Measurements from ENCODE around the gene CIAO2A.

DNA sequence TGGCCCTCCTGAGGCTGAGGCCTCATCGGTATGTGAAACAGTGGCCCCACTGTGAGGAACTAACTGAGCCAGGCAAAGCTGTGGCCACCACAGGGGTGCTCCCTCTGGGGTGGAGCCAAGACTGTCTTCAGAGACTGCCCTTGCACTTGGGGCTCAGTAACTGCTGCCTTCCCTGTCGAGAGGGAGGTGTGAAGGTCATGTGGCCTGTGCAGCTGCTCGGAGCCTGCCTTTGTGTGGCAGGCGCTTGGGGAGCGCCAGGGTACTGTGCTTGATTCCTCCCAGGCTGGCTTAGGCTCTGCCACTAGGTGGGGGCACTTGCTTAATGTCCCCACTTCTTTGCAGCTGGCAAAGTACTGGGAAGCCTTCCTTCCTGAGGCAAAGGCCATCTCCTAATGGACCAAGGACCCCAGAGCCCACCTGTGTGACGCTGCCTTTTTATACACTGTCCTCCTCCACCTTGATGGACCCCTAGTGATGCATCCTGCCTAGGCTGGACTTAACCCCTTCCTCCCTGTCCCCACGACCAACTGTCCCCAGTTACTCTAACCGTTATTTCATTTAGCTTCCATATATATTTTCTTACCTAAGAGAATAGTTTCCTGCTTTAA is 43.7 kb upstream of the CIAO2A start:
- TF ChIP-seq, protein P1, sequence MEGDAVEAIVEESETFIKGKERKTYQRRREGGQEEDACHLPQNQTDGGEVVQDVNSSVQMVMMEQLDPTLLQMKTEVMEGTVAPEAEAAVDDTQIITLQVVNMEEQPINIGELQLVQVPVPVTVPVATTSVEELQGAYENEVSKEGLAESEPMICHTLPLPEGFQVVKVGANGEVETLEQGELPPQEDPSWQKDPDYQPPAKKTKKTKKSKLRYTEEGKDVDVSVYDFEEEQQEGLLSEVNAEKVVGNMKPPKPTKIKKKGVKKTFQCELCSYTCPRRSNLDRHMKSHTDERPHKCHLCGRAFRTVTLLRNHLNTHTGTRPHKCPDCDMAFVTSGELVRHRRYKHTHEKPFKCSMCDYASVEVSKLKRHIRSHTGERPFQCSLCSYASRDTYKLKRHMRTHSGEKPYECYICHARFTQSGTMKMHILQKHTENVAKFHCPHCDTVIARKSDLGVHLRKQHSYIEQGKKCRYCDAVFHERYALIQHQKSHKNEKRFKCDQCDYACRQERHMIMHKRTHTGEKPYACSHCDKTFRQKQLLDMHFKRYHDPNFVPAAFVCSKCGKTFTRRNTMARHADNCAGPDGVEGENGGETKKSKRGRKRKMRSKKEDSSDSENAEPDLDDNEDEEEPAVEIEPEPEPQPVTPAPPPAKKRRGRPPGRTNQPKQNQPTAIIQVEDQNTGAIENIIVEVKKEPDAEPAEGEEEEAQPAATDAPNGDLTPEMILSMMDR (IDR thresholded peaks at IDR 0.05) = no peak
- no peak for TF ChIP-seq POLR2A (IDR thresholded peaks at IDR 0.05)
